ENCODE results near the gene MRPS27.

The MRPS27 gene

DNA sequence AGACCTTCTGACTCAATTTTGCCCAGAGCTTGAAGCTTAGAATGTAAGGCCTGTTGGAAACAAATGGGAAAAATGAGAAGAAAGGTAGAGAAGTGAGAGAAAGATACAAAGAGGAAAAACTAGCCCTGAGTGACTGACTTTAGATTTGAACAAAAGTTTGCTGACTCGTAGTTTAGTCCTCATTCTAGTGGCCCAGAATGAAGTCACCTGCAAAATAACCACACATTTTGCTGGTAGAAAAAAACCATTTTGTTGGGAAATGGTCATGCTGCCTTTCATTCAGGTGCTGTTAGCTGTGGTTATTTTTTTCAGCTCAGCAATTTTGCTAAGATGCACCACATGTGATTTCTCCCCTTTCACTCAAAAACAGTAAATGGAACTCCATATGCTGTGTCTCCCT is 98.9 kb downstream of the MRPS27 start:
- Histone ChIP-seq H3K18ac (ENCODE audit: low read length) (no peak overlapping the region), H3K56ac (ENCODE audit: low read length) (no peak overlapping the region), H3K4me3 (ENCODE audit: low read length) (no peak overlapping the region), H4K5ac (ENCODE audit: low read length) (no peak overlapping the region), H3K9ac (ENCODE audit: low read length) (no peak overlapping the region), H3K27ac (ENCODE audit: low read depth, low read length) (no peak overlapping the region), H3K23ac (ENCODE audit: low read length) (no peak overlapping the region), H4K8ac (ENCODE audit: low read depth, low read length) (no peak overlapping the region), H3K27me3 (ENCODE audit: insufficient read depth, low read length, poor library complexity) (no peaks in the 10 kb centered on the region), H2BK120ac (ENCODE audit: low read depth, low read length) (no peak overlapping the region), H2BK5ac (ENCODE audit: low read length) (no peak overlapping the region), H3K36me3 (ENCODE audit: control insufficient read depth, insufficient read depth, low read length) (peaks cover 3% of the 10 kb centered on the region), H3K79me2 (ENCODE audit: control insufficient read depth, insufficient read depth, low read length) (no peaks in the 10 kb centered on the region), H3K4me1 (ENCODE audit: control insufficient read depth, low read depth, low read length) (no peaks in the 10 kb centered on the region), H3K4ac (ENCODE audit: low read depth, low read length) (no peak overlapping the region), H3K79me1 (ENCODE audit: low read length) (no peaks in the 10 kb centered on the region), H2AK5ac (ENCODE audit: low read length) (no peak overlapping the region), H2BK15ac (replicated peaks; ENCODE audit: low read depth) (no peak overlapping the region), H3K4me2 (ENCODE audit: low read length) (no peak overlapping the region)
- no peak for DNase-seq
- no CpG with 5 or more reads among the region's 1 CpG for WGBS (ENCODE audit: extremely low coverage, insufficient coverage, low lambda C conversion rate)

DNA sequence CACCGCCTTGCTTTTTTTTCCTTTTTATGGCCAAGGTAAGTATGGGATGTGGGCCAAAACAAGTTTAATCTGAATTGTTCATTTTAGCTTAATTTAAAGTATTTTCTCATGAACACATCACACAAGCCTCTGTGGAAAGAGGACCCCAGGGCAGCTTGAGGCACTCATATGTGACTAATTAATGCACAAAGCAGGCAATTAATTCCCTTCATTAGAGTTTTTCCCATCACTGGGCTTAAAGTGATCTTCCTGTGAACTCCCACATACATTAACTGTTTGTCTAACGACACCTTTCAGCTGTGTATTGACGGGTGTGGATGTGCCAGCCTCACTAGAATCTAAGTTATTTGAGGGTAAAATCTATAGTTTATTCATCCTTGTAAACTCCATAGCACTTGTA is 103.3 kb downstream of the MRPS27 start:
- no peak overlapping the region for H3K9ac ChIP-seq (ENCODE audit: low read length)
- no peaks in the 10 kb centered on the region for H3K79me2 ChIP-seq (ENCODE audit: control insufficient read depth, insufficient read depth, low read length)
- no peaks in the 10 kb centered on the region for H3K4me1 ChIP-seq (ENCODE audit: control insufficient read depth, low read depth, low read length)
- no peak overlapping the region for H3K56ac ChIP-seq (ENCODE audit: low read length)
- no CpG with 5 or more reads among the region's 3 CpGs for WGBS (ENCODE audit: extremely low coverage, insufficient coverage, low lambda C conversion rate)
- no peaks in the 10 kb centered on the region for H3K79me1 ChIP-seq (ENCODE audit: low read length)
- no peak overlapping the region for H3K4me2 ChIP-seq (ENCODE audit: low read length)
- H3K23ac ChIP-seq (ENCODE audit: low read length) = no peak overlapping the region
- DNase-seq = no peak
- H3K27me3 ChIP-seq (ENCODE audit: insufficient read depth, low read length, poor library complexity) = no peaks in the 10 kb centered on the region
- H2BK15ac ChIP-seq (replicated peaks; ENCODE audit: low read depth) = no peak overlapping the region
- H3K18ac ChIP-seq (ENCODE audit: low read length) = no peak overlapping the region
- no peak overlapping the region for H4K8ac ChIP-seq (ENCODE audit: low read depth, low read length)
- H2BK120ac ChIP-seq (ENCODE audit: low read depth, low read length) = no peak overlapping the region
- no peak overlapping the region for H2BK5ac ChIP-seq (ENCODE audit: low read length)
- H3K27ac ChIP-seq (ENCODE audit: low read depth, low read length) = no peak overlapping the region
- no peak overlapping the region for H4K5ac ChIP-seq (ENCODE audit: low read length)
- no peak overlapping the region for H3K4ac ChIP-seq (ENCODE audit: low read depth, low read length)
- no peaks in the 10 kb centered on the region for H3K36me3 ChIP-seq (ENCODE audit: control insufficient read depth, insufficient read depth, low read length)
- no peak overlapping the region for H3K4me3 ChIP-seq (ENCODE audit: low read length)
- no peak overlapping the region for H2AK5ac ChIP-seq (ENCODE audit: low read length)

DNA sequence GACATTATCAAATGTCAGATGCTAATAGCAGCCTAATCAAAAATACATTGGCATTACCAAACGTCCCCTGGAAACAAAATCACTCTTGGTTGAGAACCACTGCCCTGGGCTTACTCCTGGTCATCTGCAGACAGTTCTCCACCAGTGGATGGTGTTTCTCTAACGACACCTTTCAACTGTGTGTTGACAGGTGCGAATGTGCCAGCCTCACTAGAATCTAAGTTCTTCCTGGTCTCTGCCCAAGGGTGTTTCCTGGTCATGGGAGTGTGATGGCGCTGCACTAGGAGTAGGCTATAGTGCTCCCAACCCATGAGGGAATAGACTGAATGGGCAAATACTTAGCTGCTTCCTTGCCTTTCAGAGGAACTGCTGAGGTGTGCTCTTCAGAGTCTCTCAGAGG is 105.9 kb downstream of the MRPS27 start:
- no peak overlapping the region for H2BK5ac ChIP-seq (ENCODE audit: low read length)
- H3K79me2 ChIP-seq (ENCODE audit: control insufficient read depth, insufficient read depth, low read length) = no peaks in the 10 kb centered on the region
- H4K8ac ChIP-seq (ENCODE audit: low read depth, low read length) = no peak overlapping the region
- no peak overlapping the region for H2BK15ac ChIP-seq (replicated peaks; ENCODE audit: low read depth)
- no peak overlapping the region for H3K27ac ChIP-seq (ENCODE audit: low read depth, low read length)
- H3K79me1 ChIP-seq (ENCODE audit: low read length) = no peaks in the 10 kb centered on the region
- no peak overlapping the region for H3K4ac ChIP-seq (ENCODE audit: low read depth, low read length)
- no peak for DNase-seq
- H3K4me3 ChIP-seq (ENCODE audit: low read length) = no peak overlapping the region
- no peak overlapping the region for H3K23ac ChIP-seq (ENCODE audit: low read length)
- H2BK120ac ChIP-seq (ENCODE audit: low read depth, low read length) = no peak overlapping the region
- no peaks in the 10 kb centered on the region for H3K27me3 ChIP-seq (ENCODE audit: insufficient read depth, low read length, poor library complexity)
- H3K56ac ChIP-seq (ENCODE audit: low read length) = no peak overlapping the region
- H3K4me2 ChIP-seq (ENCODE audit: low read length) = no peak overlapping the region
- no peak overlapping the region for H3K18ac ChIP-seq (ENCODE audit: low read length)
- no peak overlapping the region for H2AK5ac ChIP-seq (ENCODE audit: low read length)
- WGBS (ENCODE audit: extremely low coverage, insufficient coverage, low lambda C conversion rate) = no CpG with 5 or more reads among the region's 4 CpGs
- H3K4me1 ChIP-seq (ENCODE audit: control insufficient read depth, low read depth, low read length) = no peaks in the 10 kb centered on the region
- H4K5ac ChIP-seq (ENCODE audit: low read length) = no peak overlapping the region
- no peaks in the 10 kb centered on the region for H3K36me3 ChIP-seq (ENCODE audit: control insufficient read depth, insufficient read depth, low read length)
- H3K9ac ChIP-seq (ENCODE audit: low read length) = no peak overlapping the region

DNA sequence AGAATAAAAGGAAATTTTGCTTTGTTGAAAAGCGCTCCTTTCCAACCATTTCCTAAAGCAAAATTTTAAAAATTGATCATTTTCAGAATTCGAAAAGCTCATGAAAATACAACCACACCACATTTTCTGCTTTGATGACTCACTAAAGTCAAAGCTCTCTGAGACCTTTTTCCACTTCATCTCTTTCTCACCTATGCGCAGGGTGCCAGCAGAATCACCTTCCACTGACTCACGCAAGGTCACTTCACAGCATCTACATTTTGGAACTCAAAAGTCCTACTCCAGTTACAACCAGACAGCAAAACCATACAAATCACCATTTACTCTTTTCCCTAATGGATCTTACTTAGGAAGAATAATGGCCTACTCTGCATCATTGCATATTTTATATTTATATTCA is 106.6 kb downstream of the MRPS27 start:
- no peaks in the 10 kb centered on the region for H3K4me1 ChIP-seq (ENCODE audit: control insufficient read depth, low read depth, low read length)
- H3K36me3 ChIP-seq (ENCODE audit: control insufficient read depth, insufficient read depth, low read length) = no peaks in the 10 kb centered on the region
- no peak overlapping the region for H2BK15ac ChIP-seq (replicated peaks; ENCODE audit: low read depth)
- H2BK5ac ChIP-seq (ENCODE audit: low read length) = no peak overlapping the region
- H3K23ac ChIP-seq (ENCODE audit: low read length) = no peak overlapping the region
- H3K4ac ChIP-seq (ENCODE audit: low read depth, low read length) = no peak overlapping the region
- no peak overlapping the region for H3K56ac ChIP-seq (ENCODE audit: low read length)
- no peak overlapping the region for H2AK5ac ChIP-seq (ENCODE audit: low read length)
- no peak overlapping the region for H4K5ac ChIP-seq (ENCODE audit: low read length)
- H3K27ac ChIP-seq (ENCODE audit: low read depth, low read length) = no peak overlapping the region
- H3K79me2 ChIP-seq (ENCODE audit: control insufficient read depth, insufficient read depth, low read length) = no peaks in the 10 kb centered on the region
- H2BK120ac ChIP-seq (ENCODE audit: low read depth, low read length) = no peak overlapping the region
- no peak overlapping the region for H4K8ac ChIP-seq (ENCODE audit: low read depth, low read length)
- H3K4me3 ChIP-seq (ENCODE audit: low read length) = no peak overlapping the region
- H3K18ac ChIP-seq (ENCODE audit: low read length) = no peak overlapping the region
- DNase-seq = no peak
- no peak overlapping the region for H3K4me2 ChIP-seq (ENCODE audit: low read length)
- H3K79me1 ChIP-seq (ENCODE audit: low read length) = no peaks in the 10 kb centered on the region
- no CpG with 5 or more reads among the region's 4 CpGs for WGBS (ENCODE audit: extremely low coverage, insufficient coverage, low lambda C conversion rate)
- no peaks in the 10 kb centered on the region for H3K27me3 ChIP-seq (ENCODE audit: insufficient read depth, low read length, poor library complexity)
- no peak overlapping the region for H3K9ac ChIP-seq (ENCODE audit: low read length)

GRCh38 chr5:72212171-72212570 is 107.9 kb downstream of the MRPS27 start:
- Histone ChIP-seq H4K5ac (ENCODE audit: low read length) (no peak overlapping the region), H3K36me3 (ENCODE audit: control insufficient read depth, insufficient read depth, low read length) (no peaks in the 10 kb centered on the region), H3K79me2 (ENCODE audit: control insufficient read depth, insufficient read depth, low read length) (no peaks in the 10 kb centered on the region), H3K9ac (ENCODE audit: low read length) (no peak overlapping the region), H2AK5ac (ENCODE audit: low read length) (no peak overlapping the region), H3K18ac (ENCODE audit: low read length) (no peak overlapping the region), H3K4me1 (ENCODE audit: control insufficient read depth, low read depth, low read length) (no peaks in the 10 kb centered on the region), H3K27me3 (ENCODE audit: insufficient read depth, low read length, poor library complexity) (no peaks in the 10 kb centered on the region), H3K4me2 (ENCODE audit: low read length) (no peak overlapping the region), H3K56ac (ENCODE audit: low read length) (no peak overlapping the region), H4K8ac (ENCODE audit: low read depth, low read length) (no peak overlapping the region), H3K79me1 (ENCODE audit: low read length) (no peaks in the 10 kb centered on the region), H3K23ac (ENCODE audit: low read length) (no peak overlapping the region), H3K4ac (ENCODE audit: low read depth, low read length) (no peak overlapping the region), H3K27ac (ENCODE audit: low read depth, low read length) (no peak overlapping the region), H2BK120ac (ENCODE audit: low read depth, low read length) (no peak overlapping the region), H3K4me3 (ENCODE audit: low read length) (no peak overlapping the region), H2BK15ac (replicated peaks; ENCODE audit: low read depth) (no peak overlapping the region), H2BK5ac (ENCODE audit: low read length) (no peak overlapping the region)
- 100% methylated on average over 1 of the region's 2 CpGs for WGBS (ENCODE audit: extremely low coverage, insufficient coverage, low lambda C conversion rate)
- no peak for DNase-seq

- no peak for DNase-seq
- no peak overlapping the region for H3K4ac ChIP-seq (ENCODE audit: low read depth, low read length)
- peaks cover 1% of the 10 kb centered on the region for H3K36me3 ChIP-seq (ENCODE audit: control insufficient read depth, insufficient read depth, low read length)
- H4K5ac ChIP-seq (ENCODE audit: low read length) = no peak overlapping the region
- H3K27me3 ChIP-seq (ENCODE audit: insufficient read depth, low read length, poor library complexity) = no peaks in the 10 kb centered on the region
- H4K8ac ChIP-seq (ENCODE audit: low read depth, low read length) = no peak overlapping the region
- no peak overlapping the region for H2BK120ac ChIP-seq (ENCODE audit: low read depth, low read length)
- H2BK15ac ChIP-seq (replicated peaks; ENCODE audit: low read depth) = no peak overlapping the region
- H3K79me1 ChIP-seq (ENCODE audit: low read length) = no peaks in the 10 kb centered on the region
- H3K4me3 ChIP-seq (ENCODE audit: low read length) = no peak overlapping the region
- WGBS (ENCODE audit: extremely low coverage, insufficient coverage, low lambda C conversion rate) = no CpG with 5 or more reads among the region's 6 CpGs
- H3K79me2 ChIP-seq (ENCODE audit: control insufficient read depth, insufficient read depth, low read length) = no peaks in the 10 kb centered on the region
- no peak overlapping the region for H3K9ac ChIP-seq (ENCODE audit: low read length)
- no peak overlapping the region for H2BK5ac ChIP-seq (ENCODE audit: low read length)
- H3K56ac ChIP-seq (ENCODE audit: low read length) = no peak overlapping the region
- H3K23ac ChIP-seq (ENCODE audit: low read length) = no peak overlapping the region
- no peak overlapping the region for H3K18ac ChIP-seq (ENCODE audit: low read length)
- H3K4me1 ChIP-seq (ENCODE audit: control insufficient read depth, low read depth, low read length) = no peaks in the 10 kb centered on the region
- H3K4me2 ChIP-seq (ENCODE audit: low read length) = no peak overlapping the region
- H3K27ac ChIP-seq (ENCODE audit: low read depth, low read length) = no peak overlapping the region
- no peak overlapping the region for H2AK5ac ChIP-seq (ENCODE audit: low read length)
These were observed 109.0 kb downstream of the MRPS27 start for GRCh38 chr5:72210888-72211678.
